DMS153 treated with DMSO at 0.1 percent for 48 hours (cell line): Measurements from ENCODE around the gene SFTPB.
"Not testable (repeated sequence)": the region's sequence is repeated elsewhere in the genome, so short reads cannot be mapped to it uniquely, and the experiment has no call there.

ENCODE experiments used
- DNase-seq: peaks from one replicate; lab custom pipeline; 2025; ENCODE audit not compliant: unreplicated experiment; lab: John Stamatoyannopoulos, UW

SFTPB gene

DNA sequence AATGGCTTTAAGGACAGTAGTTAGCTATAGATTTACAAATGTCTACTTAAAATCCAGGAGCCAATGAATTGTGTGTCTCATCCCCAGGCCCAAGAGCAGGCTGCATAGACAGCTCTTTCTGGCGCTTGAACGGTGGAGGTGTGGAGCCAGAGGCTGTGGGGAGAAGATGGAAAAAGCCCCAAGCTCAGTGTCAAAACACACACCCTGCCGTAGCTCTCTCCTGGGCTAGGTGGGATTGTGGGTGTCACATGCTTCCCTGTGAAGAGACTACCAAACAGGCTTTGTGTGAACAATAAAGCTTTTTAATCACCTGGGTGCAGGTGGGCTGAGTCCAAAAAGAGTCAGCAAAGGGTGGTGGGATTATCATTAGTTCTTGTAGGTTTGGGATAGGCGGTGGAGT lies 10.6 kb downstream of the SFTPB start:
- not testable (repeated sequence) for DNase-seq

DNA sequence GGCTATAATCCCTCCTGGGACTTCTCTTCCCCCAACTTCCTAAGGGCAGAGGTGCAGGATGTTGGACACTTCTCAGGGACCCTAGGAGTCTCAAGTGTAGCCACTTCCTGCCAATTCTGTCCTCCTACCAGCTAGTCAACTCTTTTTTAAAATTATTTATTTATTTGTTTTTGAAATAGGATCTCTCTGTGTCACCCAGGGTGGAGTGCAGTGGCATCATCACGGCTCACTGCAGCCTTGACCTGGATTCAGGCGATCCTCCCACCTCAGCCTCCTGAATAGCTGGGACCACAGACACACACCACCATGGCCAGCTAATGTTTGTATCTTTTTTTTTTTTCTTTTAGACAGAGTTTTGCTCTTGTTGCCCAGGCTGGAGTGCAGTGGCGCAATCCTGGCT lies 11.5 kb downstream of the SFTPB start:
- no peak for DNase-seq

GRCh38 chr2:85655961-85656417 lies 12.0 kb downstream of the SFTPB start:
- no peak for DNase-seq

DNA sequence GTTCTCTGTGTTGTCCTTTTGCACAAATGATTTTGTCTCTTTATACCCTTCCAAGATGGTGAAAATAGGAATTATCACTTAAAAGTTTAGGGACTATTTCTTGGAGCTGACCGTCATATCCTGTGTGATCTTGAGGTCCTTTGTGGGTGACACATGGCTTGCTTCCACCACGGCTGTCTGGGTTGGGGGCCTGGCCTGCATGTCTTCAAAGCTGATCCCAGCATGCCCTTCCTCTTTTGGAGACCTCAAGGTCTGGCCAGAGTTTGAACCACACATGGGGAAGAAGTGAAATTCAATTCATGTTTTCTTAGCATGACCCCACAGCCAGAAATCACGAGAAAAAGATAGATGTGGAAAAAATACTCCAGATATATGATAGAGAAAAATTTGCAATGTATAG lies 14.0 kb downstream of the SFTPB start:
- no peak for DNase-seq

DNA sequence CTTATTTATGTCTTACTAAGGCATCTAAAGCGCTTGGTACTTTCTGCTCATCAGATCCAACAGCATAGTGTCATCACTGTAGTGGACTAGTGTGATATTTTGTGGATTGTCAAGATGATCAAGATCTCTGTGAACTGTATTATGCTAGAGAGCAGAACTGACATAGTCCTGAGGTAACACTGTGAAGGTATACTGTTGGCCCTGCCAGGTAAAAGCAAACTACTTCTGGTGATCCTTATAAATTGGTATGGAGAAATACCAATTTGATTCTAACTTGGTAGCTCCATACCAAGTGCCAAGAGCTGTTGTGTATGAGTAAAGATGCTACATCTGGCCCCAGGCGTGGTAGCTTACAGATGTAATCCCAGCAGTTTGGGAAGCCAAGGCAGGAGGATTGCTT lies 15.9 kb downstream of the SFTPB start:
- no peak for DNase-seq

GRCh38 chr2:85651097-85651496 lies 16.9 kb downstream of the SFTPB start:
- DNase-seq: no peak

GRCh38 chr2:85650456-85650855 lies 17.5 kb downstream of the SFTPB start:
- DNase-seq: no peak

DNA sequence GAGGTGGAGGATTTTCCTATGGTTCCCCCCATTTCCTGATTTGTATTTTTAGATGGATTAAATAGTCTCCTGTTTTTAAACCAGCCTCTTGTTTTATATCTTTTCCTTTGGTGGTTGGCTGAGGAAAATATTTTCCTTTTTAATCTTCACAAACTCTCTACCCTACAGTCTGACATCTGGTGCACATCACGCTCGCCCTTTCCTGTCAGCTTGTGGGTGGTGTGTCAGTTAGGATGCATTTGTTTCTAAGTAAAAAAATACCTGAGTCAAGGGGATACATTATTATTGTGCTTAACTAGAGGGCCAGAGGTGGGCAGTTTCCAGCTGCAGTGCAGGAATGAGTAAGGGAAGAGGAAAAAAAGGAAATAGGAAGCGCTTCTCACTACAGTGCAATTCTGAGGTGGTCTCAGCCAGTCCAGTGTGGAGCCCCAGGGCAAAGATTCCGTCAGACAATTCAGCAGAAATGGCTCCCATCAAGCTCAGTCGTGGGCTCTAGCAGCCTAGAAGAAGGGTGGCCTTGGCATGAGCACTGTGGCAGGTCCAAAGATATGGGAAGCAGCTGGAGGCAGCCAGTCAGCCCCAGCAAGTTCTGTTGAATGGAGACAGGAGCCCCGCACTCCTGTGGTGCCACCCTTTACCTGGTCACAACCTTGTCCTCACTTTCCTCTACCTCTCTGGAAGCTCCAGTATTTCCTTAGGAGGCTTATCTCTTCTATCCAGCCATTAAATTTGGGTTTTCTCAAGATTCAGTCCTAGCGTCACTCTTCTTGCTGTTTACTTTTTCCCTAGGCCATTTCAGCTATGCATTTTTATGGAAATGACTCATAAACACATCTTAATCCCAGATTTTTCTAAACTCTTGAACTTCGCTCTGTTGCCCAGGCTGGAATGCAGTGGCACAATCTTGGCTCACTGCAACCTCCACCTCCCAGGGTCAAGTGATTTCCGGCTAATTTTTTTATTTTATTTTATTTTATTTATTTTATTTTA lies 18.5 kb downstream of the SFTPB start:
- no peak for DNase-seq

- no peak for DNase-seq
Observed at GRCh38 chr2:85648619-85649018, 19.4 kb downstream of the SFTPB start.

DNA sequence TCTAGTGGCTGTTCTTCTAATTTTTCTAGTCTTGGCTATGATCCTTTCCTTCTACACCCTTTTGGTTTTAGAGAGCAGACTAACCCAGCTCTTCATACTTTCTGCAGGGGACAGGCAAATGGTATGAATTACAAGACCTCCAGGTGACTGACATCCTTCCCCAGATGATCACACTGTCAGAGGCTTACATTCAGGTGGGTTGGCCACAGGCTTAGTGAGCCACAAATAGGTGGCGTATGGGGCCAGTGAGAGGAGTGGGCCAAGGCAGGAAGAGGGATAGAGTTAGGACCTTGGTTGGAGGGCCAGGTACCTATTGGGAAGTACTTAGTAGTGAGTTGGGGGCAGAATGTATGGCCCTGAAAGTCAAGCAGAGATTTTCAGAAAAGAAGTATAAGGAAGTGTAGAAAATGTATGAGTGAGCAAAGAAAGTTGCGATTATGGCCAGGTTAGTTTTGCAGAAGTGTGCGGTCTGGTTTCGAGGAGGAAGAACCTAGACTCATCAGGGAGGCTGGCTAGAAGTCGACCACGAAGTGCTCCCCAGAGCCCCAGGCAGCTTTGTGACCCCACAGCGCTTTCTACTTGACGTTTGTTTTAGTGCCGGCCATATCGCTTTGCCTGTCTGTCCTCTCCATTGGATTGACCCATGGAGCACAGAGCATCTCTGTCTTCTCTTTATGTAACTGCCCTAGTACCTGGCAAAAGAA lies 20.0 kb downstream of the SFTPB start:
- DNase-seq: no peak

DNA sequence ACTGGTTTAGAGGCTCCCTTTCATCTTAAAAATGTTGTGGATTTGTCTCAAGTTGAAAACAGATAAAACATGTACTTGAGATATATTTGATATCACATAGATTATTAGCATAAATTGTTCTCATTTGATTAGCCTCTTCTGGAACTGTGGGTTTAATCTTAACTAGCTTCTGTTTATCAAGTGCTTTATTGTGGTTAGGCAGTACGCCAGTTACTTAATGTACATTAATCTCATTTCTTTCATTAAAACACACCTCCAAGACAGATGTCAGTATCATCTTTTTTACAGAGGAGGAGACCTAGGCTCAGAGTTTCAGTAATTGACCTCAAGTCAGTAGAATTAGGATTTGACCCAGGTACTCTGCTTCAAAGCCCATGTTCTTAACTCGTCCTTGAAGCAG lies 21.8 kb downstream of the SFTPB start:
- DNase-seq: no peak

DNA sequence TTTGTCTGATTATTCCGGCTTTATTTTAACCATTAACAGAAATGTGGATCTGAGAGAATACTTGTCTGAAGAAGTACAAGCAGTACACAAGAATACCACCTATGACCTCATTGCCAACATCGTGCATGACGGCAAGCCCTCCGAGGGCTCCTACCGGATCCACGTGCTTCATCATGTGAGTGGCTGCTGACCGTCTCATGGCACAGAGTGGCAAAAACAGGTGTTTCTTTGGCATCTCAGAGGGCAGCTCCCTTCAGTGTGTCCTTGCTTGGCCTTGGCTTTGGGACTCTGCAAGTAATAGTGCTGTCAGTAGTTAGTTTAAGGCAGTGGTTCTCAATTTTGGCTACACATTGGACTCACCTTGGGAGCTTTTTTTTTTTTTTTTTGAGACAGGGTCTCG lies 23.1 kb downstream of the SFTPB start:
- no peak for DNase-seq

GRCh38 chr2:85642725-85643124 lies 25.3 kb downstream of the SFTPB start:
- DNase-seq: no peak

DNA sequence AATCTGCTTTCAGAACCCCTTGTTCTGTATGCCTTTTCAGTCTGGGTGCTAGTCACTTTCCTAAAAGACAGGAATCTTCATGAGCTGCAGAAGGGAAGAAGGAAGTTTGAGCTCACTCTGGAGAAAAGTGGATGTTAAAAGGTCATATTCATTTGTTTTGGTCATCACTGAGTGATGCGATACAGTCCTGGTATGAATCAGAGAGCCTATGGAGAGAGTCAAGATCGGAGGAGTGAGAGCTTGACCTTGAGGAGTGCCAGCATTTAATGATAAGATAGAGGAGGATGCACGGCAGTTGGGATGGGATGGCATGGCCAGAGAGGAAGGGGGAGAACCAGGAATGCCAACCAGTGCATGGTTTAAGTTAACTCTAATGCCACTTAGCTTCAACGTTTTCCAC lies 32.4 kb downstream of the SFTPB start:
- no peak for DNase-seq

DNA sequence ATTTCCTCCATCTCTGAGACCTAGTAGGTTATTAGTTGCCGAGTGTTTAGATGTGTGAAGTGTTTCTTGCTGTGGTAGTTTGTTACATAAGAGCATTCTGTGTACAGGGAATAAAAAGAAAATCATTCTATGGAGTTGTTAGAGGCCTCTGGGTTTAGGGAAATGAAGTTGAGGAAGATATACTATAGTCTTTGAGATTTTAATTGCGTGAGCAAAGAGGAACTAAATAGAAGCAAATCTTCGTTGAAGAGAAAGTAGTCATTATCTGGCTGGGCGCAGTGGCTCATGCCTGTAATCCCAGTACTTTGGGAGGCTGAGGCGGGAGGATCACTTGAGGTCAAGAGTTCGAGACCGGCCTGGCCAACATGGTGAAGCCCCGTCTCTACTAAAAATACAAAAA lies 33.0 kb downstream of the SFTPB start:
- no peak for DNase-seq

DNA sequence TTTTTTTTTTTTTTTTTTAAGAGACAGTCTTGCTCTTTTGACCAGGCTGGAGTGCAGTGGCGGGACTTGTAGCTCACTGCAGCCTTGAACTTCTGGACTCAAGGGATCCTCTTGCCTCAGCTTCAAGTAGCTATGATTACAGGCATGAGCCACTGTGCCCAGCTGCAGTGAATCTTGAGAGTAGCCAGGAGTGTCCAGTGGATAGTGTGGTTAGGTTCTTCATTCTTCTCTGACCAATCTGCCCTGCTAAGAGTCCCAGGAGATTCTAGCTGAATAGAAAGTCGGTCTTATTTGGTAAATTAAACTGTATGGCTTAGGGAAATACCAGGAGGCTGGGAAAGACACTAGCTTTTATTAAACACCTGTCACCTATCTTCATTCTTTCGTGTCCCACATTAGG lies 36.7 kb downstream of the SFTPB start:
- no peak for DNase-seq

DNA sequence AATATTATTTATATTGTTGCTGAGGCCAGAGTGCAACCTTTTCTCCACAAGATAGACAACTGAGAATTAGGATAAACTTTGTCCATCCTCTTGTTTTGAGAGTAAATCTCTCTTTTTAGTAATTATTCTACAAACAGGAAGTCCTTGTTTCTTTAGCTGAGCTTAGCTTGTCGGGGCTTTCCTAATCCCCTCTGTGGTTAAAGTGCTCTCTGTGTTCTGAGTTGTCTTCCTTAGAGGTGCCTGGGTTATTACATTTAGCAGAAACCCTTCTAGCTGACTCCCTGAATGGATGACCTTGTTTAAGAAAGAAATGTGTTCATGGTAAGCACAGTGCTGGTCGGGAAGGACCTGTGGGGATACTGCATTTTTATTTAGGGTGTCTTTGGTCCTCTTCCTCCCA lies 39.3 kb downstream of the SFTPB start:
- DNase-seq: no peak

- no peak for DNase-seq
Observed at GRCh38 chr2:85623991-85624390, 44.0 kb downstream of the SFTPB start.

GRCh38 chr2:85621338-85621737 lies 46.7 kb downstream of the SFTPB start:
- no peak for DNase-seq

DNA sequence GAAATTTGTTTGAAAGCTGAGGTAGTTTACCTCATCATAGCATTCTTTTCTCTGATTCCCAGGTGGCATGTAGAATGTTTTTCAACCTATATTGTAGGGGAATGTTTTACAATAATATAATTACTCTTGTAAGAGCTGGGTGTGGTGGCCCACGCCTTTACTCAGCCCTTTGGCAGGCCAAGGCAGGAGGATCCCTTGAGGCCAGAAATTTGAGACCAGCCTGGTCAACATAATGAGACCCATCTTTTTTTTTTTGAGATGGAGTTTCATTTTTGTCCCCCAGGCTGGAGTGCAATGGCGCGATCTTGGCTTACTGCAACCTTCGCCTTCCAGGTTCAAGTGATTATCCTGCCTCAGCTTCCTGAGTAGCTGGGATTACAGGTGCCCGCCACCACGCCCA lies 48.4 kb downstream of the SFTPB start:
- no peak for DNase-seq

DNA sequence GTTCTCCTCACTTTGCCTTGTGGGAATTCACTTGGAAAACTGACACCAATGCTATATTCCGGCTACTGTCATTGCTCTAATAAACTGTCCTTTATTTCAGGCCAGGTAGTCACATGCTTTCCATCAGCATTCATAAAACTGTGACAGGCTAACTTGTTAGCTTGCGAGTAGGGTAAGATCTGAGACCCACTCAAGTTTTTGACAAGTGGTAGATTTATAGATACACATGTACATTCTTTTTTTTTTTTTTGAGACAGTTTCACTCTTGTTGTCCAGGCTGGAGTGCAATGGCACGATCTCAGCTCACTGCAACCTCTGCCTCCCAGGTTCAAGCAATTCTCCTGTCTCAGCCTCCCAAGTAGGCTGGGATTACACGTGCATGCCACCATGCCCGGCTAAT lies 50.3 kb downstream of the SFTPB start:
- DNase-seq: not testable (repeated sequence)

DNA sequence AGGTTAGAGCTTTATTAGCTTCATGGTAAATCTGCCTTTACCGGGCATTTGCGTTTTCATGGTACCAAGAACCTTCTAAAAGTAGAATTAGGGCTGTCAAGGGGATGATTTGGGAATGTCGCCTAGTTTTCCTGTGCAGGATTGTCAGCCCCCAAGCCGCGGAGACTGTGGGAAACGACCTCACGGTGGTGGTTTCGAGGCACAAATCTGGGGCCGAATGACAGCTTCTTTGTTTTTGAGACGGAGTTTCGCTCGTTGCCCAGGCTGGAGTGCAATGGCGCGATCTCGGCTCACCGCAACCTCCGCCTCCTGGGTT lies 52.6 kb downstream of the SFTPB start:
- DNase-seq: no peak
